SK-N-SH (cell line): ENCODE results near the gene ZC3H13. TPM values are rescaled to one million over a fixed set of nuclear protein-coding genes. Genes with fewer than 3 reads are reported as not detected.

Experiments
- CTCF ChIA-PET: fragments of 300-600, 350-600 bp; formaldehyde crosslinking; extraction: SDS; loops from one replicate; lab custom pipeline; 2021; lab: Yijun Ruan, JAX
- POLR2A ChIA-PET: fragments of 350-600 bp; sonication (Branson Sonifier 250); formaldehyde crosslinking; extraction: SDS; loops from one replicate; lab custom pipeline; 2020; ENCODE audit warnings: antibody characterized with exemption, inconsistent platforms; lab: Yijun Ruan, JAX
- DNase-seq: peaks from one replicate; pipeline ENCODE4 v3.0.0; 2012
- H2AFZ ChIP-seq: fragments of 200-600 bp; sonication (generic); 2 replicates; pipeline ENCODE4 v1.8.1; 2016; ENCODE audit warnings: antibody characterized with exemption, mild to moderate bottlenecking, low read depth
- H3F3A ChIP-seq: fragments of 200-600 bp; sonication (generic); replicated peaks from 2 replicates; pipeline ENCODE3; 2016; ENCODE audit warnings: antibody characterized with exemption, mild to moderate bottlenecking; ENCODE audit not compliant: insufficient read depth
- H3K27ac ChIP-seq, 2 experiments: fragments of 200-500 bp in 1 of 2; fragments of 200-600 bp in 1 of 2; sonication (Bioruptor generic) in 1 of 2; sonication (generic), shearing (Covaris generic) in 1 of 2; 2 replicates each; pipeline versions ENCODE4 v1.5.1 to v1.6.1; 2014 to 2016; ENCODE audit warnings: low read depth in 2 of 2, inconsistent platforms in 1 of 2, low read length in 1 of 2, mild to moderate bottlenecking in 1 of 2, mixed read lengths in 1 of 2
- H3K27me3 ChIP-seq: fragments of 200-600 bp; sonication (generic), shearing (Covaris generic); 2 replicates; pipeline ENCODE4 v1.6.1; 2016; ENCODE audit warnings: mixed run types; ENCODE audit not compliant: insufficient read depth
- H3K36me3 ChIP-seq, 2 experiments: fragments of 200-500 bp in 1 of 2; fragments of 200-600 bp in 1 of 2; sonication (Bioruptor generic) in 1 of 2; sonication (generic) in 1 of 2; replicated peaks in 1 of 2; 2 replicates each; pipeline versions ENCODE3 to v1.5.1; 2014 to 2016; ENCODE audit warnings: low read length in 1 of 2, mild to moderate bottlenecking in 1 of 2; ENCODE audit not compliant: insufficient read depth in 2 of 2, control insufficient read depth in 1 of 2
- H3K4me1 ChIP-seq, 2 experiments: fragments of 200-500 bp in 1 of 2; fragments of 200-600 bp in 1 of 2; sonication (Bioruptor generic) in 1 of 2; sonication (generic), shearing (Covaris generic) in 1 of 2; 2 replicates each; pipeline versions ENCODE4 v1.5.1 to v1.6.1; 2014 to 2016; ENCODE audit warnings: low read depth in 1 of 2, low read length in 1 of 2, mixed run types in 1 of 2; ENCODE audit not compliant: insufficient read depth in 2 of 2, control insufficient read depth in 1 of 2
- H3K4me2 ChIP-seq: fragments of 200-600 bp; sonication (generic), shearing (Covaris generic); 2 replicates; pipeline ENCODE4 v1.6.1; 2017; ENCODE audit warnings: mixed run types
- H3K4me3 ChIP-seq, 2 experiments: fragments of 200-500 bp in 1 of 2; fragments of 200-600 bp in 1 of 2; sonication (Bioruptor generic) in 1 of 2; sonication (generic), shearing (Covaris generic) in 1 of 2; 2 replicates each; pipeline versions ENCODE4 v1.5.1 to v1.8.1; 2014 to 2016; ENCODE audit warnings: low read depth in 2 of 2, inconsistent platforms in 1 of 2, low read length in 1 of 2, mild to moderate bottlenecking in 1 of 2, mixed read lengths in 1 of 2, moderate library complexity in 1 of 2
- H3K79me2 ChIP-seq: fragments of 200-600 bp; sonication (generic); 2 replicates; pipeline ENCODE4 v1.8.1; 2017; ENCODE audit warnings: mild to moderate bottlenecking; ENCODE audit not compliant: insufficient read depth
- H3K9ac ChIP-seq: fragments of 200-600 bp; sonication (generic); 2 replicates; pipeline ENCODE4 v1.6.1; 2017; ENCODE audit warnings: mixed run types
- H3K9me2 ChIP-seq: fragments of 200-600 bp; sonication (generic); 2 replicates; pipeline ENCODE4 v1.6.1; 2017; ENCODE audit warnings: mixed run types
- H3K9me3 ChIP-seq: fragments of 200-600 bp; sonication (generic); 2 replicates; pipeline ENCODE4 v1.6.1; 2017; ENCODE audit warnings: mixed run types, mild to moderate bottlenecking, moderate library complexity
- H4K20me1 ChIP-seq: fragments of 200-600 bp; sonication (generic); 2 replicates; pipeline ENCODE4 v1.6.1; 2017; ENCODE audit warnings: mild to moderate bottlenecking, mixed run types; ENCODE audit not compliant: insufficient read depth
- EP300 ChIP-seq, 2 experiments: IDR thresholded peaks; 2 replicates each; pipeline versions ENCODE4 v1.4.0 to v1.6.1; 2012; ENCODE audit warnings: borderline replicate concordance in 1 of 2, low read depth in 1 of 2, low read length in 1 of 2
- EZH2phosphoT487 ChIP-seq: fragments of 200-600 bp; sonication (generic); IDR thresholded peaks from 2 replicates; pipeline ENCODE4 v1.6.1; 2017; ENCODE audit warnings: low read depth, mixed run types, mild to moderate bottlenecking, antibody characterized with exemption, moderate library complexity, borderline replicate concordance
- FOSL2 ChIP-seq: IDR thresholded peaks from 2 replicates; pipeline ENCODE4 v1.4.0; 2012; ENCODE audit warnings: low read depth, mild to moderate bottlenecking, moderate library complexity, borderline replicate concordance
- FOXM1 ChIP-seq: IDR thresholded peaks from 2 replicates; pipeline ENCODE4 v1.4.0; 2012; ENCODE audit warnings: low read depth, mild to moderate bottlenecking
- GABPA ChIP-seq: IDR thresholded peaks from 2 replicates; pipeline ENCODE4 v1.4.0; 2012; ENCODE audit warnings: low read depth, mild to moderate bottlenecking
- IRF3 ChIP-seq: fragments of 150-350 bp; IDR thresholded peaks from 2 replicates; pipeline ENCODE4 v1.6.1; 2016; ENCODE audit warnings: mild to moderate bottlenecking, low read depth, low read length
- MAX ChIP-seq: IDR thresholded peaks from 2 replicates; pipeline ENCODE4 v1.4.0; 2012; ENCODE audit warnings: low read depth
- MEF2A ChIP-seq: IDR thresholded peaks from 2 replicates; pipeline ENCODE4 v1.4.0; 2012; ENCODE audit warnings: low read depth, borderline replicate concordance
- NFIC ChIP-seq: IDR thresholded peaks from 2 replicates; pipeline ENCODE4 v1.4.0; 2012; ENCODE audit warnings: borderline replicate concordance
- NRF1 ChIP-seq: IDR thresholded peaks from 2 replicates; pipeline ENCODE4 v1.6.1; 2012; ENCODE audit warnings: low read depth, mild to moderate bottlenecking, low read length
- PBX3 ChIP-seq: IDR thresholded peaks from 2 replicates; pipeline ENCODE4; 2012
- POLR2AphosphoS5 ChIP-seq: IDR thresholded peaks from 2 replicates; pipeline ENCODE4 v1.6.1; 2012; ENCODE audit warnings: low read depth, low read length
- RAD21 ChIP-seq: IDR thresholded peaks from 2 replicates; pipeline ENCODE4 v1.6.1; 2012; ENCODE audit warnings: mild to moderate bottlenecking, low read length
- RCOR1 ChIP-seq: fragments of 150-350 bp; IDR thresholded peaks from 2 replicates; pipeline ENCODE4 v1.6.1; 2017; ENCODE audit warnings: antibody characterized with exemption, low read length
- RFX5 ChIP-seq: IDR thresholded peaks from 2 replicates; pipeline ENCODE4 v1.6.1; 2012; ENCODE audit warnings: mild to moderate bottlenecking, improper control_type of control experiment, low read length
- SIN3A ChIP-seq: IDR thresholded peaks from 2 replicates; pipeline ENCODE4 v1.6.1; 2012; ENCODE audit warnings: low read depth, mild to moderate bottlenecking, low read length, moderate library complexity, borderline replicate concordance
- TAF1 ChIP-seq: IDR thresholded peaks from 2 replicates; pipeline ENCODE4 v1.6.1; 2012; ENCODE audit warnings: low read depth, mild to moderate bottlenecking, low read length, moderate library complexity, borderline replicate concordance
- TCF12 ChIP-seq: IDR thresholded peaks from 2 replicates; pipeline ENCODE4 v1.4.0; 2012
- TEAD4 ChIP-seq: IDR thresholded peaks from 2 replicates; pipeline ENCODE4 v1.4.0; 2012; ENCODE audit warnings: mild to moderate bottlenecking, borderline replicate concordance; ENCODE audit not compliant: insufficient read depth
- USF2 ChIP-seq: fragments of 150-350 bp; IDR thresholded peaks from 2 replicates; pipeline ENCODE4 v1.6.1; 2017; ENCODE audit warnings: antibody characterized with exemption, low read length, low read depth, borderline replicate concordance
- WGBS: methylation state at CpG from one replicate; pipeline ENCODE4 v1.1.6; 2017; ENCODE audit warnings: low lambda C conversion rate; 5-methylcytosine and 5-hydroxymethylcytosine counted together
- polyA plus RNA-seq, 3 experiments: library from polyadenylated mRNA; depleted of rRNA; stranded (reverse); fragments of >200 nt; gene quantifications; 2 replicates each; pipeline ENCODE4 v1.2.3, GENCODE V29; 2012

The ZC3H13 gene
- polyA plus RNA-seq, 1 of the 3 experiments (the other 2 are of a cell fraction), result 4.4 TPM

- H3F3A ChIP-seq, result peaks cover 5% of the 10 kb centered on the region
- H2AFZ ChIP-seq, result no peak overlapping the region
- H3K9ac ChIP-seq, result no peak overlapping the region
- DNase-seq, result no peak
- no peak overlapping the region for H3K4me3 ChIP-seq
- no peak overlapping the region for H3K4me2 ChIP-seq
- no peak overlapping the region for H3K27ac ChIP-seq
- peaks cover 73 to 75% of the 10 kb centered on the region in 2 experiments for H3K36me3 ChIP-seq
- 87% methylated on average over 6 of the region's 6 CpGs for WGBS
- TF ChIP-seq USF2, result no peak
- H3K27me3 ChIP-seq, result no peaks in the 10 kb centered on the region
- H3K79me2 ChIP-seq, result no peaks in the 10 kb centered on the region
- H3K9me2 ChIP-seq, result no peaks in the 10 kb centered on the region
- POLR2A ChIA-PET, result no interaction called here
- peaks cover 0 to 6% of the 10 kb centered on the region in 2 experiments; a peak in 1 of 4 replicates for H3K4me1 ChIP-seq
- no peaks in the 10 kb centered on the region for H4K20me1 ChIP-seq
- CTCF ChIA-PET, result interaction anchor here (1.1 to 1.4 kb wide), 3 partner anchors 10 to 384 kb away, joined by 3 read pairs; no protein-coding TSS in a partner anchor
- H3K9me3 ChIP-seq, result no peaks in the 10 kb centered on the region
Observed at GRCh38 chr13:46006688-46007452, 45.7 kb downstream of the ZC3H13 start.

- Histone ChIP-seq H3K79me2 (no peaks in the 10 kb centered on the region), H3K4me1 (peaks cover 0 to 6% of the 10 kb centered on the region in 2 experiments; a peak in 1 of 4 replicates), H3K27ac (no peak overlapping the region), H3K4me2 (no peak overlapping the region)
- TF ChIP-seq PBX3 (no peak), RFX5 (no peak), EP300 (IDR thresholded peaks at IDR 0.05; ENCODE audit: borderline replicate concordance in 1 of 2, low read depth in 1 of 2, low read length in 1 of 2) (no peak), IRF3 (no peak), MAX (no peak), TEAD4 (no peak), EZH2phosphoT487 (no peak), FOXM1 (no peak), NRF1 (no peak), SIN3A (no peak), TCF12 (no peak), RCOR1 (no peak), POLR2AphosphoS5 (no peak), RAD21 (no peak), TAF1 (no peak), GABPA (no peak), MEF2A (no peak), NFIC (no peak), FOSL2 (no peak)
- TF ChIP-seq, all 33 proteins: peak for 0
- no peaks in the 10 kb centered on the region for H3K27me3 ChIP-seq
- peaks cover 74 to 75% of the 10 kb centered on the region in 2 experiments for H3K36me3 ChIP-seq
- no peak overlapping the region for H2AFZ ChIP-seq
- no peaks in the 10 kb centered on the region for H4K20me1 ChIP-seq
- no peak overlapping the region for H3K4me3 ChIP-seq
- no peak for DNase-seq
- WGBS, result 100% methylated on average over 1 of the region's 1 CpG
- ChIA-PET CTCF (no interaction called here), POLR2A (no interaction called here)
- H3K9me3 ChIP-seq, result no peaks in the 10 kb centered on the region
- no peaks in the 10 kb centered on the region for H3F3A ChIP-seq
- H3K9ac ChIP-seq, result no peak overlapping the region
- no peaks in the 10 kb centered on the region for H3K9me2 ChIP-seq
Observed at GRCh38 chr13:46004491-46004890, 48.1 kb downstream of the ZC3H13 start.
